SU-DHL-6 (cell line): Measurements from ENCODE around the gene KRTAP3-2.

Experiments
- CTCF ChIP-seq: fragments of 200-600 bp; sonication (generic); IDR thresholded peaks from one replicate; pipeline ENCODE4 v1.5.1; 2017; ENCODE audit warnings: antibody characterized with exemption, mild to moderate bottlenecking, low read length, moderate library complexity; ENCODE audit not compliant: insufficient read depth, poor library complexity, severe bottlenecking
- EZH2phosphoT487 ChIP-seq: fragments of 200-600 bp; sonication (generic), shearing (Covaris generic); conservative IDR thresholded peaks from 2 replicates; pipeline ENCODE4 v1.6.1; 2018; ENCODE audit warnings: mild to moderate bottlenecking, antibody characterized with exemption, low read length, moderate library complexity, mixed read lengths

- TF ChIP-seq EZH2phosphoT487, result no peak
- no peak for TF ChIP-seq CTCF
Observed at GRCh38 chr17:40997361-40997760, 2.3 kb downstream of the KRTAP3-2 start.
